GM21619 (cell line): ENCODE measurements around the gene MAD1L1.
"Not testable (repeated sequence)": the region's sequence is repeated elsewhere in the genome, so short reads cannot be mapped to it uniquely, and the experiment has no call there.

Experiments used
- ATAC-seq: cut with Tn5 transposase; IDR thresholded peaks from one replicate; pipeline ENCODE4 v1.9.1; 2021; ENCODE audit not compliant: unreplicated experiment

The MAD1L1 gene

DNA sequence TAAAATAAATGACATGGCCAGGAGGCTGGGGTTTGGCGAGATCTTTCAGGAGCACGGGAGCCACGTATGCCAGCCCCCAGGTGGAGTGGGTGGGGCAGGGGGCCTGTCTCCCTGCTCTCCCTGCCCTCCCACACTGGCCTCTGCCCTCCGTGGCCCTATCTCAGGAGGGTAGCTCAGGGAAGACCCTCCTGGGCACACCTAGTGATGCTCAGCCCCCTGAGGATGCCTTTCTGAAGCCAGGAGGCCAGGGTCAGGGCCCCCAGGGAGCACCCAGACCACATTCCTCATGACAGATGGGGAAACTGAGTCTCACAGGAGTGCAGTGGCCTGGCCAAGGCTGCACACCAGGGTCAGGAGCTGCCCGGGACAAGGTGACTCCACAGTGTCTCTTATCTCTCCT, 339.3 kb downstream of the MAD1L1 start:
- ATAC-seq: no peak

GRCh38 chr7:1893036-1893435, 339.7 kb downstream of the MAD1L1 start:
- no peak for ATAC-seq

- ATAC-seq: no peak
Observed at GRCh38 chr7:1892011-1892965, 340.5 kb downstream of the MAD1L1 start.

DNA sequence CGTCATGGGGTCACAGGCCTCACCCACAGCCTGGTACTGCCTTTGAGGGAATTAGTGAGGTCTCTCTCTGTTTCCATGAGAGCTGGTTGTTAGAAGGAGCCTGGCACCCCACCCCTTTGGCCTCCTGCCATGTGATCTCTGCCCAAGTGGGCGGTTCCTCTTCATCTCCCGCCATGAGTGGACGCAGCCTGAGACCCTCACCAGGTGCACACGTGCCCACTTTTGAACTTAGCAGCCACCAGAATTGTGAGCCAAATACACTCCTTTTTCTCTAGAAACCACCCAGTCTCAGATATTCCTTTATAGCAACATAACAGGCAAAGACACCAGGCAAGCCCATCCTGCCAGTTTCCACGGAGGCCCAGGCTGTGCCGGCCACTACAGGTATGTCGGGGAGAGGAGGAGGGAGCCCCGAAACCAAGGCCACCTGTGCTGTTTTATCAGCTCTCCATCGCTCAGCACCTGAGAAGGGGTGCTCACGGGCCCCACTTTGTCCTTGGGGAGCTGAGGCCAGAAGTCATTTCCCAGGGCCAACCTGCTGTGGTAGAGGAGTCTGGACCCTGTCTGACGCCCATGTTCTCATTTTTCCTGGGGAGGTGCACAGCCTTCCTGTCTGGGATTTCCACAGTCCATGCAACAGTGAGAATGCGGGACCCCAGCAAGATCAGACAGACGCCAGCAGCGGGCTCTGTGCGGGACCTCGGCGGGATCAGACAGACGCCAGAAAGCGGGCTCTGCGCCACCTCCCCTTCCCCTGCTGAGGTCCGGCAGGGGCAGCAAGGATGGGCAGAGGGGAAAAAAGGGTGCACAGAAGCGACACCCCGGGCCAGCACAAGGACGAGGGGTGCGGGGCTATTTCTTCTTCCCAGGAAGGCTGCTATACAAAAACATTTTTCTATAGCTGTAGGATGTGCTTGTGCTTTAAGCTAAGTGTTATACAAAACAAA, 342.2 kb downstream of the MAD1L1 start:
- no peak for ATAC-seq

GRCh38 chr7:1889556-1890181, 343.1 kb downstream of the MAD1L1 start:
- no peak for ATAC-seq

- no peak for ATAC-seq
Observed at GRCh38 chr7:1889091-1889490, 343.7 kb downstream of the MAD1L1 start.

DNA sequence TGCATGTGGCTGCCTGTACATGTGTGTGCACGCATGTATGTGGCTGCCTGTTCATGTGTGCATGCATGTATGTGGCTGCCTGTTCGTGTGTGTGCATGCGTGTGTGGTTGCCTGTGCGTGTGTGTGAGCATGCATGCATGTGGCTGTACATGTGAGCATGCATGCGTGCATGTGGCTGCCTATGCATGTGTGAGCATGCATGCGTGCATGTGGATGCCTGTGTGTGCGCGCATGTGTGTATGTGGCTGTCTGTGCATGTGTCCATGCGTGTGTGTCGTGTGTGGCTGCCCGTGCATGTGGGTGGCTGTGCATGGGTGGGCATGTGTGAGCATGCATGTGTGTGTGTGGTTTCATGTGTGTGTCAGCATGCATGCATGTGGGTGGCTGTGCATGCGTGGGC, 344.3 kb downstream of the MAD1L1 start:
- ATAC-seq: no peak

DNA sequence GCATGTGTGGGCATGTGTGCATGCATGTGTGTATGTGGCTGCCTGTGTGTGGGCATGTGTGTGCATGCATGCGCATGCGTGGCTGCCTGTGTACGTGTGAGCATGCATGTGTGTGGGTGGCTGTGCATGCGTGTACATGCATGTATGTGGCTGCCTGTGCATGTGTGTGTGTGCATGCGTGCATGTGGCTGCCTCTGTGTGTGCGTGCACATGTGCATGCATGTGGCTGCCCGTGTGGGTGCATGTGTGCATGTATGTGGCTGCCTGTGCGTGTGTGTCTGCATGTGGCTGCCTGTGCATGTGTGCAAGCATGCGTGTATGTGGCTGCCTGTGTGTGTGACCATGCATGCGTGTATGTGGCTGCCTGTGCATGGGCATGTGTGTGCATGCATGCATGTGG, 345.5 kb downstream of the MAD1L1 start:
- no peak for ATAC-seq

DNA sequence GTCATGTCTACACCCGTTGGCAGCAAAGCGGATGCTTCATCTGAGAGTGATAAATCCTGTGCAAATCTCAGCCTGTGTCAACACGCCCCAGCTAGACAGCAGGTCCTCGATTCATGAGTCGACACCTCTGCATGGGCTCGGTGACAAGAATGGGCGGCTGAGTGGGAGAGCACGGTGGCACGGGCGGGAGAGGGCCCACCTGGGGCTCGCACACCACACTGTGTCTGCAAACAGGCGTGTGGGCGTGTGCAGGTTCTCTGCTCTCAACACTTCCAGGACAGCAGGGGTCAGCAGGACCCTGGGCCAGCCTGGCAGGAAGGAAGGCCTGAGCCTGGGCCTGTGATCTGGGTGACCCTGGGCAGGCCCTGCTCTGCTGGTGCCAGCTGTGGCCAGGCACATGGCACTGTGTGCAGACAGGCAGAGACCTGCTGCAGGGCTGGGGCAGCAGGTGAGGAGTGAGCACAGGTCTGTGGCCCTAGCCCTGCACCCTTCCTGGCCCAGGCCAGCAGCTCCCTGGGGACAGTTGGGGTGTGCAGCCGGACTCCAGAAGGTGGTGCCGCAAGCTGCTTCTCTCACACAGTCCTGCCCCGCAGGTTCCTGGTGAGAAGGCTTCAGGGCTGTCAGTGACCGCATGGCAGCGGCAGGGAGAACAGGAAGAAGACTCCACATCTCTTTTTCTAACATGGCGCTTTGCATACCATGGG, 346.2 kb downstream of the MAD1L1 start:
- ATAC-seq: no peak

DNA sequence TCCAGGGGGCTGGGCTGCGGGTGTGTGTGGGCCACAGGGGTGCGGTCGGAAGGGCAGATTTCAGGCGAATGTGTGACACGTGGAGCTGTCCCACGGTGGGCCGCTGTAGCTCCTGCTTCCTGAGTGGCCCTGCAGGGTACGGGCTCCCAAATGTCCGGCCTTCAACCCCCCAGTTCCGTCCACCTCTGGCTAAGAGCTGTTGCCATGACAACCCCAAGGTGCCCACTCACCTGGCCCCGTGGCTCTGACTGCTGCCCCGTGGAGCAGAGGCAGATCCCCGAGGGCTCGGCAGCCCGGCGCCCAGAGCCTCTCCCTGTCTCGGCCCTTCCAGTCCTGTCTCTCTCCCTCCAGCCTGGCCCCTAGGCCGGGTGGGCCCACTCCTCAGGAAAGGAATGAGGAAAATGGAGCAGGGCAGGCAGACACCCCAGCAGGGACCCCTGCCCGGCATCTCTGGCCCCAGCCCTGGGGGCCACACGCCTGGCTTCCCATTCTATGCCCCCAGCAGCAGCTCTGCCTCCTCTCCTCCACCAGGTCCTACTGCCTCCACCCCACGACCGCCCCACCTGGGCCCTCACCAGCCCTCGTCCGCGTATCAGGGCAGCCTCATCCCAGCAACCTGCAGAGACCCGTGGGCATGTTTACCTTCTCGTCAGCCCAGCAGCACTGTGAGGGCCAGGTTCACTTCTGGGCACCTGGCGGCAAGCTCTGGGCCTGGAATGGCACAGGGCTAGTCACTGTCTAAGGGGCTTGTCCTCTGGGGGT, 347.1 kb downstream of the MAD1L1 start:
- no peak for ATAC-seq

DNA sequence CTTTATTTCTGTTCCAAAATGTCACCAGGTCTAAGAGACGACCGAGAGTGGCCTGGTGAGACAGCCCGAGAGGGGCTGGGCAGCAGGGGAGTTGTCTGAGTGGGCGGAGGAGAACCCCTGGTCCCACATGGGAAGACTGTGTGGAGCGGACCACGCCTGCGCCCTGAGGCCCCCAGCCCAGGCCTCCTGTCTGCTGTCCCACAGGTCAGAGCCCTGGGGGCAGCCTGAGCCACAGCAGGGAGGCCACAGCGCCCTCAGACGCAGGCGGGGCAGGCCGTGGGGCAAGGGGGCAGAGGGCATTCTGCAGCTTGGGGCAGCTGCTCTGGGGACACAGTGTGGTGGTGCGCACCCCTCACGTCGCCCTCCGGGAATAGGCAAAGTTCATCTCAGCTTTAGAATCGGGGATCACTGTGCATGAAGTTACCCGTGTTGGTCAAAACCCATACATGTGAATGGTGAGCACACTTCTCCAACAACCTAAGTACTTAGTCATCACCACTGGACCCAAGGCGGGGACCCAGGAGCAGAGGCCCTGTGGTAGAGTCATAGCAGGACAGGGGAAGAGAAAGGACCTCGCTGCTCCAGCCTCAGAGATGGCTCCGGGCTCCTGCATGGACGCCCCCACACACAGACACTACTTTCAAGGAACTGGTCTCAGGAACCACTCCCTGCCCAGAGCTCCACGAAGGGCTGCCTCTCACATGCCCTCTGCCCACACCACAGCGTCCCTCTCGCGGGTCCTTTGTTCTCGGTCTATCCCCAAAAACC, 348.0 kb downstream of the MAD1L1 start:
- ATAC-seq: no peak

- no peak for ATAC-seq
Observed at GRCh38 chr7:1883834-1884582, 348.7 kb downstream of the MAD1L1 start.

- ATAC-seq: no peak
Observed at GRCh38 chr7:1883031-1883761, 349.5 kb downstream of the MAD1L1 start.

- ATAC-seq: no peak
Observed at GRCh38 chr7:1882451-1882850, 350.3 kb downstream of the MAD1L1 start.

- no peak for ATAC-seq
Observed at GRCh38 chr7:1881946-1882345, 350.8 kb downstream of the MAD1L1 start.

DNA sequence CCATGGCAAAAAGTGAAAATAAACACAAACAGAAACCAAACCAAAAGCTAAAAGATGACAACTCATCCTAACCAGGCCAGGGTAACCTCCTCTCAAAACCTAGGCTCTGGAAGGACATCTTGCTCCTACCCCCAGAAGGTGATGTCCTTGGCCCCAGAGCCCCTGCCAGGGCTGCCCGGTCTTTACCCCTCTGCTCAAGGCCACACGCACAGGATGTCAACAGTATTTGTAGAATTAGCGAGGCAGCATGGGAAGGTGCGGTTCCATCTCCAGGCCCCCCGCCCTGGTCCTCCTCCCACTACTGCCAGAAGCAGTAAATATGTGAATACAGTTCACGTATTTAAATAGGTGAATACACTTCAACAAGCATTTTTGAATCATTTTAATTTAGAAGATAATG, 356.1 kb downstream of the MAD1L1 start:
- ATAC-seq: not testable (repeated sequence)

GRCh38 chr7:1875392-1876199, 357.1 kb downstream of the MAD1L1 start:
- ATAC-seq: not testable (repeated sequence)
